SK-N-DZ (cell line): ENCODE data around the gene TPRG1.

Experiments used
- DNase-seq: peaks from one replicate; pipeline ENCODE4 v3.0.0-alpha.2; 2015; ENCODE audit warnings: low spot score

The TPRG1 gene

DNA sequence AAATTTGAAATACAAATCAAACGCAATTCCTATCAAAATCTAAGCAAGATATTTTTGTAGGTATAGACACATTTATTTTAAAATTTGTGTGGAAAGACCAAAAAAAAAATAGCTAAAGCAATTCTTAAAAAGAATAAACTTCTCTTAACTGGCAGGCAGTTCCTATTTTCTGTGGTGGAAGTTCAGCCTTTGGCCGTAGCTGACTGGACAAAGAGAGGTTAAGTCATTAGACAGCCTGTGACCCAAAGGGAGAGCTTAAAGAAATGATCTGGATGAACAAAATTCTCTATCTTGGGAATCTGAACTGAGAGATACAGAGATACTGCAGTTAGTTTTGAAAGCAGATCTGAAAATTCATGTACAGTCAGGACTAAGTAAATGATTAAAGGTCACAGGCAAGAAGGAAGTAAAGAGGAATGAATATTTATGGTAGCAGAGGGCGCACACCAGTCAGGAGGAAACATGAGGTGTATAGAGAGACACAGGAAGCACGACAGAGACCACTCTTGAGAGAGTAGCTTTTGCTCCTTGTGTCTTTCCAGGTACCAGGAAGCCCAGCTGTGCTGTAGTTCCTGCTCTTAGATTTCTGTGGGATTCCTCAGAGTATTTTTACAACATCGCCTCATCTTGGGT, 57.5 kb downstream of the TPRG1 start:
- DNase-seq: no peak

DNA sequence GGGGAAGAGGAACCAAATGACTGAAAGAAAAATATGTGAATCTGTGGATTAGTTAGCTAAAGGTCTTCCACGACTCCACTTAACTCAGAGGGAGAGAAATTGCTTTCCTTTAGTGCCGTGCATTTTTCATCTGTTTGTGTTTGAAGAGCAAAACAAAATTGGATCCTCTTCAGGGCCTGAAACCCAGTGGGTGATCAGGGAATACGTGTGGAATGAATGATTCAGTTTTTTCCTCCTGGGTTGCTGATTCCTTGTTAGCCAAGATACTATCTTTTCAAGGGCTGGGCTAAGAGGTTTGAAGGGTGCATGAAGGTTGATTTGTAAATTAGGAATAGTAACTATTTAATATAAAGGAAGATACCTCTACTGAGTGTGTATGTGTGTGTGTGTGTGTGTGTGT, 61.0 kb downstream of the TPRG1 start:
- no peak for DNase-seq

DNA sequence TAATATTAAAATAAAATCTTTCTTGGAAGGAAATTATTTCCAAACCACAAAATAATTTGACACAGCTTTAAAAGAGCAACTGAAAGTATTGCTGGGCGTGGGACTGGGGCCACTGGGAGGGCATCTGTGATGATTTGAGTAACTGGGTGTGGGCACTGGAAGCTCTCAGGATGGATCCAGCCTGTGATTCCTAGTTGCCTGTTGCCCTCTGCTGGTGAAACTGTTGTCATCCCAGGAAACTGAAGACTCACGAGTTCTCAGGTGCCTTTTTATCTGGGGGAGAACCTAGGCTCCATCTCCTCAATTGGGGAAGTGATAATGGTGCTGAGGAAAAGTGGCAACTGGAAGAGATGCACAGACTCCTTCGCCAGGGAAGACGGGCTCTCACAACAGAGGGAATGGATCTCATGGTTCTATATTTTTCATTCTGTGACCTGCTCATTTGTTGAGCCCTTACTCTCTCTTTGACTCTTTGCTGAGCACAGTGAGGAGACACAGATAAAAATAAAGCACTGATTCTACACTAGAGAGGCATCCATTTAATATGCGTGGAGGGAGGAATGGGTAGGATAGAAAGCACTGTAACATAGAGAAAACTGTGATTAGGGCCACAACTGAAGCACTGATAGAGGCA, 61.6 kb downstream of the TPRG1 start:
- peak; percentile 78 for DNase-seq

GRCh38 chr3:189235214-189235613, 63.4 kb downstream of the TPRG1 start:
- no peak for DNase-seq

DNA sequence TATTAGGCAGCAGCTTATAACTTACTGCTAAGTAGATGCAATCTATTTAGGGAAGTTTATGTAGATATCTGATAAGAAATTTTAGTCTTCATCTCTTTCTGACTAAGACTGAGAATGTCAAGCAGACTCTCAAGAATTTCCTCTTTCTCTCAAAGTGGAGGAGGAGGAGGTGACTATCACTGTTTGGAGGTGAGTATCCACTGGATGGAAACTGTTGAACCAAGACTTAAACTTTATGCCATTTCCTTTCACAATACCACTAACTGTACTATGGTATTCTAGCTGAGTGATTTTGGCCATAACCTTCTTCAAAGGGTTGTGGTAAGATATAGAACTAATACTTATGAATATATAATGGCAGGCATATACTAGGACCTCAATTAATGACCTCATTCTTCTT, 64.6 kb downstream of the TPRG1 start:
- no peak for DNase-seq

- DNase-seq: no peak
Observed at GRCh38 chr3:189237526-189237925, 65.8 kb downstream of the TPRG1 start.

DNA sequence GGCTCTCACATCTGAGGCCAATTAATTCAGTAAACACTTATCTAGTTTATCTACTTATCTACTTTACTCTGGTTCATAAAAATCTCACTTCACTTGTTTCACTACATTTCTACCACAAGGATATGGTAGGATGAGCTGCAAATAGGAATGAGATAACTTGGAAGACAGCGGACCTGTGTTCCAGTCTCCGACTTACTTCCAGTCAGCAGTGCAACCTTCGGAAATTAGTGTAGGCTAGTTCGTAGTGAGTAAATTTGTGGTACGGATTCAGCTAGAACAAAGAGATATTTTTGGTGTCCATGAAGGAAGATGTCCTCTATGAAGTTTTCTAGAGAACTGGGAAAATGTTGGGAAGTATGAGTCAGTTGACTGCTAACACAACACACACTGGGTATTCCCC, 66.3 kb downstream of the TPRG1 start:
- no peak for DNase-seq

DNA sequence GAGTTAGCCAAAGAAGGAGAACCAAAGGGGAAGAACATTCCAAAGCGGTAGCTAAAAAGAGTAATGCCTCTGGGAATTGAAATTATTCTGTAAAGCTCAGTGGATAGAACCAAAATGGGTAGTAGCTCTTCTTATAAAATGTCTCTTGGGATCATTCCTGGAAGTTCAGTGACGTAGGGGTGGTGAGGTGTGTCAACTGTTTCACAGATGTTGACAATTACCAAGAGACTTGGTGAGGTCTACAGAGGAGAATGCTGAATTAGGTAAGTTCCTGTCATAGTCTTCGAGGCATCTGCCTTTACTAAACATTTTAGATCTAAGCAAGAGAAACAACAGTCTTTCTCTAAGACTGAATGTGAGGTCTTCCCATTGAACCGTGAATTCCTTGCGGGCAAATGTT, 67.8 kb downstream of the TPRG1 start:
- DNase-seq: no peak

- no peak for DNase-seq
Observed at GRCh38 chr3:189249987-189250386, 78.2 kb downstream of the TPRG1 start.

DNA sequence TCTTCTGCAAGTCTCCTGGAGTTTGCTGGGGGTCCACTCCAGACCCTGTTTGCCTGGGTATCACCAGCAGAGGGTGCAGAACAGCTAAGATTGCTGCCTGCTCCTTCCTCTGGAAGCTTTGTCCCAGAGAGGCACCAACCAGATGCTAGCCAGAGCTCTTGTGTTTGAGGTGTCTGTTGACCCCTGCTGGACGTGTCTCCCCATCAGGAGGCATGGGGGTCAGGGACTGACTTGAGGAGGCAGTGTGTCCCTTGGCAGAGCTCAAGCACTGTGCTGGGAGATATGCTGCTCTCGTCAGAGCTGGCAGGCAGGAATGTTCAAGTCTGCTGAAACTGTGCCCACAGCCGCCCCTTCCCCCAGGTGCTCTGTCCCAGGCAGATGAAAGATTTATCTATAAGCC, 86.5 kb downstream of the TPRG1 start:
- no peak for DNase-seq

DNA sequence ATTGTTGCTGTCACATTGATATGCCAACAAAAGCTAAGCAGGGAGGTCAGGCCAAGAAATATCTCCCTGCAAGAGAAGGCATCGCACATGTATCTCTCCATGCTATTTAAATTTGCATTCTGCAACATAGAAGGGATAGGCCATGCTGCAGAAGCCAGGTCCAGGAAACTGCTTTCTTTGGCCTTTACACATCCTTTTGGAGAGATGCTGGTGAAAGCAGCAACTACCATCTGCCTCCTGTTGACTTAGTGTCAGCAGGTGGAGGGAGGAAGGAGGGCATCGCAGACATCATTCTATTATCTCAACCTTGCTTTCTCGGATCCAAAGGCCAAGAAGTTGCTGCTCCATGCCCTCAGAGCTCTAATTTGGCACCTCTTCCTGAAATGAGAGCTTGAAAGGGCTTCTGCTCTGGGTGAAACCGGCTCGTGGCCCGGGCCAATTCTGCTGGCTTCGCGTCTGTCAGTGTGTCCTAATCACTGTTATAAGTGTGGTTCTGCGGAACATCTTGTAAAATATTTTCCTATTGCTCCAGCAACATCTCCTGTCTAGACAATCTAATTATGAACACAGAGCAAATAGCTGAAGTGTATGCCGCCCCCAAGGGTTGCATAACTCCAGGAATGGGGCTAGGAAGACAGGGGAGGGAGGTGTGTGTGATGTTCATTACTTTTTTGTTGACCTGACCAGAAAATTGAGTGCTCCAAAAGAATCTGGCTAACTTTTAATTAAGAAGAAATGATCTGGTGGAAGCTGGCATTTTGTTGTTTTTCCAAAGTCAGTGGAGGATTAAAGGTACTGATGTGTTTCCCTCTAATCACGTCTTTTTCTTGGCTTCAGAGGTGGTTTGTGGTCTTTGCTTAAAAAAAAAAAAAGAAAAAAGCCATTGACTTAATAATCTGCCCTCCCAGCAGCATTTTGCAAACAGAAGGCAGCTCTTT, 89.1 kb downstream of the TPRG1 start:
- peak; percentile 41 for DNase-seq

GRCh38 chr3:189262746-189263145, 91.0 kb downstream of the TPRG1 start:
- DNase-seq: peak; percentile 73

- no peak for DNase-seq
Observed at GRCh38 chr3:189267981-189268613, 96.3 kb downstream of the TPRG1 start.

GRCh38 chr3:189269365-189269764, 97.6 kb downstream of the TPRG1 start:
- no peak for DNase-seq

DNA sequence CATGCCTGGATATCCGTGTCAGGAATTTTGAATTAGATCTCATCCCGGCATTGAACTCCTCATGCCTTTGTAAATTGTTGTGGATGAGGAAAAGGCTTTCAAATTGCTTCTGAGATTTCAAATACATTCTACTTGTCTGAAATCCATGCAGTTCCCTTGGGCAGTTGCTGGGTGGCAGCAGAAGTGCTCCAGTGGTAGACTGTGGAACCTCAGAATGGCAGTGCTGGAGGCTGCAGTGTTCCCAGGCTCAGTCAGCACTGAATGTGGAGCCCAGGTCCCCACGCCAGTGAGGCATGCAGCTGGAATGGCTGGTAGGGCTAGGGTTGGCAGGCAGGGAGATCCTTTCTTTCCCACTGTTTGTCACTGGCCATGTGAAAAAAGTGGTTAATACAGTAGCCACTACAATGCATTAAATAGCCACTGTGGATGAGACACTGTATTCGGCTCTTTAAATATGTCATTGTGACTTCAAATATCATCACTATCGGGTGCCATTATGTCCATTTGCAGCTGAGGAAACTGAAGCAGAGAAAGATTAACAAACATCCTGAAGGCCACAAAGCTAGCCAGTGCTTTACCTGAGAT, 98.6 kb downstream of the TPRG1 start:
- peak; percentile 83 for DNase-seq

DNA sequence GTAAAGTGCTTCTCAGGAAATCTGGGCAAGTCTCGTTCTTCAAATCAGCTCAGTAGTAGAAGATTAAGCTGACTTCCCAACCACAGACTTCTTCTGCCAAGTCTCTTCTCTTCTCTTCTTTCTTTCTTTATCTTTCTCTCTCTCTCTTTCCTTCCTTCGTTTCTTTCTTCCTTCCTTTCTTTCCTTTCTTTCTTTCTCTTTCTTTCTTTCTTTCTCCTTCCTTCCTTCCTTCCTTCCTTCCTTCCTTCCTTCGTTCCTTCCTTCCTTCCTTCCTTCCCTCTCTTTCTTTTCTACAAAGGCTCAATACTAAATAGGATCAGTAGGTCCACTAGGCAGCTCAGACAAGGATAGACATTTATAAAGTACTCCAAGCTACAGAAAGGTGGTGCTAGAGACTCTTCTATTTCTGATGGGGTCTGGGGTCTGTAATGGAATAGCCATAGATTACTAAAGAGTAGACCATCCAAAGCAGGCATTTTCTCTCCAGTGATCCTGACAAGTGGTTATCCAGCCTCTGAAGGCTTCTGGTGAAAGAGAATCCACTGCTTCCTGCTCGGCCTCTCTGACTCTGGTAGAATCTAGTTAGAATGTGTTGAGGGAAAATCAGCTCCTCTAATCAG, 100.8 kb downstream of the TPRG1 start:
- DNase-seq: peak; percentile 68

DNA sequence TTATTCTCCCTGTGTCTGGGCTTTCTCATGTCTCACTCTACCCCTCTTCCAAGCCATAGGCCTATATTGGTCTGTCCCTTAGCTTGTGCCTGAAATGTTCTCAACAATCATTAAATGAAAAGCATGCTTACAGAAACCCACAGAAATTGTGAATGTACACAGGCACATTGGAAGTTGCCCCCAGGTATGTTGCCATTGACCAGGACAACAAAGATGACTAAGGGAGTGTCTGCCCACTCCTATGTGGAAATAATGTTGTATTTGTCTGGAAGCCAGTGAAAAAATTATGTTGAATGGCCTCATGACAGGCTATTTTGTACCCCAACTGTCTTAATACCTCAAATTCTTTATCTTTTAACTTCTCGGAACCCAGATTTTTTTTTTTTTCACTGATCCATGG, 102.0 kb downstream of the TPRG1 start:
- DNase-seq: no peak

GRCh38 chr3:189275182-189275581, 103.4 kb downstream of the TPRG1 start:
- no peak for DNase-seq

GRCh38 chr3:189275852-189276251, 104.1 kb downstream of the TPRG1 start:
- DNase-seq: no peak

DNA sequence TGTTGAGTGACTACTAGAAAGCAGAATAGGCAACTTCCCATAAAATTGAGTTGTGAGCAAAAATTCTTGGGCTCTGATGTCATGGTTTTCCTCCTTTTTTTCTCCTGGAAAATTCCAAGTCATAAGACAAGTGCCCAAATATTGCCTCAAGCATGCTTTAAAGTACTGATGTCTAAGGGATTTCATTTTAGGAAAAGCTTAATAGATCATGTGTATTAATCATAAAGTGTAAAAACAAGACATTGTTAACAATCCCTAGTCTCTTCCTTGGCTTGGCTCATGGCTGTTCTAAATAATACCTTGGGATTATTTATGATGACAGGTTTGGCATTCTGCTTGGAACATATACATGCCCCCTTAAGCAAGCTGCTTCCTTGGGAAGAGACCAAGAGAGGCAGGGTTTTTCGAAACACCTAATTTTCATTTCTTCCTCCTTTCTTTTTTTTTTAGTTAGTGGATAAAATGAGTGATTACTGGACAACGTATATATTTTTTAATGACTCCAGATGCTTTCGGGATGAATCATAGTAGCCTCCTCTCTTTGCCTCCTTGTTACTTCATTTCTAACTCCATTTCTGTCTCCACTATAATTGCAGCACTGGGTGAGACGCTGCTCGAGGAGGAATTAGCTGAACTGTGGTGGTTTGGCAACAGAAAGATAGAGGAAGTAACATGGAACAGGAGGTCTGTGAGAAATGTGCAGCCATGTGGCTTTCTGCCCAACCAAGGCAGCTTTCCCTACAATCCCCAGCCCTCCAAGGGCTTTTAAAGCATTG, 104.9 kb downstream of the TPRG1 start:
- DNase-seq: no peak
